Amygdala (tissue), 56 donors: ENCODE data around the gene LHX2.

Source experiments
- DNase-seq, 56 donors: peaks; one replicate each; lab custom pipeline; 2025; lab: John Stamatoyannopoulos, UW

LHX2 gene

DNA sequence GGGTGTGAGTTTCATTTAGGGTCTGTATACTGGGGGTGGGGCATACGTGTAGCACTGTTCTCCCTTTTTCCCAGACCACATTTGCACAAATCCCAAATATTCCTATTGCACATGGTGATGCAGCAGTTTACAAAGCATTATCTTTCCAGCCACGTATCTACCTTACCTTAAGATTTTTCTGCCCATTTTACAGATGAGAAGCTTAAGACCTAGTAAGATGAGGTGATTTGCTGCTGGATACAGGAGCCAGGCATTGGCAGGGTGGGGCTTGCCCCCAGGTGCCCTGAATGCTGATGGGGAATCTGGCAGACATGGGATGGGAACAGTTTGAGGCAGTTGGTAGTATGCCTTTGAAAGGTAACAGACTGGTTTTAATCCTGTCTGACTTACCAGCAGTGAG, 12.5 kb downstream of the LHX2 start:
- DNase-seq: no peak

DNA sequence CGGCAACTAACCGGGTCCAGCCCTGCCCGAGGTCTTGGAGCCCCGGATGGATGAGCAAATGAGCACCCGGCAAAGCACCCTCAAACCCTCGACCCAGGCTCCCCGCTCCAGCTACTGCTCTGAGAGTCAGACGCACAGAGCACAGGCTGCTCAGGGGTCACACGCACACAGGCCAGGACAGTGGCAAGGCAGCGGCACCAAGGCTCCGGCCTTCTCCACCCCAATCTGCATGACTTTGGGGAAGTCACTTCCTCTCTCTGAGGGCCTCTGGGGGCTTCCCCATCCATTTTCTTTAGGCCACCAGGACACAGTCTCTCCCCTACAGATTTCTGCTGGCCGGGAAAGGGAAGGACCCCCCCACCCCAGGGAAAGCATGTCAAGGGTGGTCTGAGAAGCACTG, 18.0 kb downstream of the LHX2 start:
- no peak for DNase-seq

DNA sequence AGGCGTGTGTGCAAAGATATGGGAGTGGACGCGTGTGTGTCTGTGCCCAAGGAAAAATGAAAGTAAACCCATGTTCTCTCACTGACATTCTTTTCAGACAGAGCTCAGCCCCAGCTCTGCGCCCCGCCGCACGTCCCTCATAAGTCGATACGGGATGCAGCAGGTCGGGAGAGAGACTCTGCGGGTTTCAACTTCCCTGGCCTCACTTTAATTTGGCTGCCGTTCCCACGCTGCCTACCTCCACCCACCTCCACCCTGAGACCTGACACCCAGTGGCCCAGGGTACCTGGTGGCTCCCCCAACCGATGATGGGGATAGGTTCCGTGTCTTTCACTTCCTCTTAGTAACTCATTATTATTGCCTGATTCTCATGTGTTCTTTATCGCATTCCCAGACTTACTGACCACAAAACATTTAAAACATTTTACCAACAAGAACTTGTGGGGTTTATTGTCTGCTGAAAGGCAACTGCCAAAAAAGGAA, 19.4 kb downstream of the LHX2 start:
- DNase-seq: no peak

DNA sequence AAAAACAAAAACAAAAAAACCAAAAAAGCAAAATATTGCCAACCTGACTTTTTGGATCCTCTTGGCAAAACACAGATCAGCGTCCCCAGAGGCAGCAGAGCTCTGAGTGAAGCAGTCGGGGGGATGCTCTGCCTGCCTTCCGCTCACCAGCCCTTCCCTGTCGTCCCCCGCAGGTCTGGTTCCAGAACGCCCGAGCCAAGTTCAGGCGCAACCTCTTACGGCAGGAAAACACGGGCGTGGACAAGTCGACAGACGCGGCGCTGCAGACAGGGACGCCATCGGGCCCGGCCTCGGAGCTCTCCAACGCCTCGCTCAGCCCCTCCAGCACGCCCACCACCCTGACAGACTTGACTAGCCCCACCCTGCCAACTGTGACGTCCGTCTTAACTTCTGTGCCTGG, 20.7 kb downstream of the LHX2 start:
- no peak for DNase-seq

DNA sequence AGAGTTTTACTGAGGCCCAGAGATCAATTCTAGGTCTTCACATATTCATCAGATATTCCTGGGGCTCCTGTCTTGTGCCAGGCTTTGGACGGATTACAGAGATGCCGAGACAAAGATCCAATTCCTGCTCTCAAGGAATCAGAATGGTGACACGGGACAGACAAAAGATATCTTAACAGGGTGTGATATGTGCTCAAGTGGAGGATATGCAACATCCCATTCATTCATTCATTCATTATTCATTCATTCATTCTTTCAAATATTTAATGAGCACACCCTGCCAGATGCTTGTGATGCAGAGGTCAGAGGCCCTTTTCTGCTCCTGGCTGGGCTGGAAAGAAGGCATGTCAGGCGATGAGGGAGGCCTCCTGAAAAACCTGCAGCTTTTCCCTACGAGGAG, 21.8 kb downstream of the LHX2 start:
- no peak for DNase-seq

DNA sequence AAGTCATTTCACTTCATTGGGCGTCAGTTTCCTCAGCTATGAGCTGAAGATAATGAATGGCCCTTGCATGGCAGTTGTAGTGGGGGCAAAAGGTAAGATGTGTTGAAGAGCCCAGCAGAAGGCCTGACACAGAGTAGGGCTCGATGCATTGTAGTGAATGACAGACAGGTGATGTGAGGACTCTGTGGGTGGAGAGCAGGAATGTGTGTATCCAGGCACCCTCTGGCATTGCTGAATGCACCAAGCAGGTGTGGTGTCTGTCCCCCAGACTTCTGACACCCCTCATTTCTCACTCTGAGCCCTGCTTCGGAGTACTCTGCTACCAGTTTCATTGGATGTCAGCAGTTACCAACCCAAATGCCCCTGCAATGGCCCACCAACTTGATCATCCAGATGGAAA, 22.4 kb downstream of the LHX2 start:
- DNase-seq: no peak

DNA sequence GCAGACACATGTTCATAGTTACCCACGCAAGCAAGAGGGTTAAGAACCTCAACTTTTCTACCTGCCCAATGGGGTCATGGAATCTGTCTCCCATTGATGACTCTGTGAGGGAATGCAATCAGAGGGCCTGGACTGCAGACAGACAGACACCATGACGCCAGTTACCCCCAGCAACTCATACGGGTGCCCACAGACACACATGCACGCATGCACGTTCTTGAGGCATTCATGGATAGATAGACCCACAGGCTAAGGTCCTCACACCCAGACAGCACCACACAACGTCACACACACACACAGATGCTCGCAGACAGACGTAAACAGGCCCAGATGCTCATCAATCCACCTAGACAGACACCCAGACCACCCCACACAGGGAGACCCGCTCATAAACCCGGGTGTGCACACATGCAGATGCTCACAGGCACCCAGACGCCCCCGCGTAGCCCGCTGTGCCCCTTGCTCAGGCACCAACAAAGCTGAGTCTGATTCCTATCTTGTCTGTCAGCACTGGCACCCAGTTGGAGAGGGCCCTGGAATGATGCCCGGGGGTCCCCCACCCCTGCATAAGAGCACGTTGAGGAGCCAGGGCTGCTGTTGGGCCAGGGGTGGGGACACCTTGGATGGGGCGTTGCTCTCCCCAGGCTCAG, 23.6 kb downstream of the LHX2 start:
- no peak for DNase-seq

DNA sequence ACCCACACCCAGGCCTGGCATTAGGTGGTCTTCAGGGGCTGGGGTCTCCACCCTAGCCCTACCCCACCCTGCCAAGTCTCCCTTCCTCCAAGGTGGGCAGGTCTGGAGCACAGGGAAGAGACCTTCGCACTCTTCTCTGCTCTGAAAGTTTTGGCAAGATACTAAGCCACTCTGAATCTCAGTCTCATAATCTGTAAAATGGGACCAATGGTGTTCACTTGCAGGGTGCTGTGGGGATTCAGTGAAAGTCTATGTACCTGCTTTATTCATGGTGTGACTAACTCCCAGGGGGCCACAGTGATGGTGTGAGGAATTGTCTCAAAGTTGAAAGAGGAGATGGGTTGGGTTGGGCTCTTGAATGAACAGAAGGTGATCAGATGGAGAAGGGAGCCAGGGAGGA, 25.0 kb downstream of the LHX2 start:
- DNase-seq: no peak

DNA sequence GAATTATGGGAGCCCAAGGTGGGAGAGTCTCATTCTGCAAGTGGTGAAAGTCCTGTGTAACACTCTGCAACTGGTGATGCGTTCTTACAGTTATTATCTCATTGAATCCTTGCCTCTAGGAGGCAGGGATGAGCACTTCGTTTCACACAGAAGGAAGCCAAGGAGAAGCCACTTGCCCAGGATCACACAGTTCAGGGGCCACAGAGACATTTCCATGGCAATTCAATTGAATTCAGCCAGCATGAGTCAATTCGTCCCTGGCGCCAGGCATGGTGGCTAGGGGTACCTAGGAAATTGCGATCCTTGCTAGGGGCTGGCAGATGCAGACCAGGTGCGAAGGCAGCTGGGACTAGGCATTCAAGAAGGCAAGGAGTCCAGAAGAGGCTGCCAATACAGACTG, 26.2 kb downstream of the LHX2 start:
- no peak for DNase-seq

DNA sequence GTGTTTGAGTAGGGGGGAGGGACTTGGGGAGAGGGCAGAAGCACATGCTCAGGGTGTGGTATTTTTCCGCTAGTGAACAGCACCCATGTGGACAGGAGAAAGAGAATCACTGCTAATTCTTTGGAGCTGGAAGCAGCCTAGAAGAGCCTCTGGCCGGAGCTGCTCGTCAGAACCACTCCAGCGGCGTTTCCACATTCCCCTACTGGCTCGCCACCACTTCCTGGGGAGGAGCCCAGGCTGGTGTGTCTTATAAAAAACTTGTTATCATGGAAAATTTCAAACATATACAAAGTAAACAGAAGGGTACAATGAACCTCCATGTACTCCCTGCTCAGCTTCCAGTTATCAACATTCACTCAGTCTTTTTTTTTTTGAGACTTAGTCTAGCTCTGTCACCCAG, 26.7 kb downstream of the LHX2 start:
- DNase-seq: no peak

DNA sequence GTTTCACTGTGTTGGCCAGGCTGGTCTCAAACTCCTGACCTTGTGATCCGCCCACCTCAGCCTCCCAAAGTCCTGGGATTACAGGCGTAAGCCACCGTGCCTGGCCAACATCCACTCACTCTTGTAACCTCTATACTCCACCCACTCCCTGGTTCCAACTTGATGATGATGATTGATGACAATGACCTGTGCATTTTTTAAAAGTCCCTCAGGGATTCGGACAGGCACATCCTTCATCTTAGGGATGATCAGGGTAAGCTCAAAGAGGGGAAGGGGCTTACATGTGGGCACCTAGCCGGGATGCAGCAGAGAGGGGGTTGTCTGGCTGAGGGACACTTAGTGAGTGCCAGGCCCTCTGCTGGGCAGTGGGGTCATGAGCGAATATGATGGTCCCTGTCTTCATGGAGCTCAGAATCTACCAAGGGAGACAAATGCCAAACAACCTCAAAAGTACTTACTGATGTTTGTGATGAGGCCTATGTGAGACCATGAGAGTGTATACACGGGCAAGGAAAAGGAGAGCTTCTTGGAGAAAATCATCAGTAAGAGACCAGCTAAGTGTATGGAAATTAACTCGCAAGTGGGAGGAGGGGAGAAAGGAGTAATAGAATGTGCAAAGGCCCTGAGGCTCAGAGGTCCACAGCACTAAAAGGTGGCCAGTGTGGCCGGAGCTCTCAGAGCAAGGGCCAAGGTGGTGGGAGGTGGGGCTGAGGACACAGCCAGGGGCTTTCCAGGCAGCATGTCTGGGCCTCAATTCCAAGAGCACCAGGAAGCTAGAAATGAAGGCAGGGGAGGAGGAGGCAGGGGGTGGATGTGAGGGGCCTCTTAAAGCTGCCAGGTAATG, 27.4 kb downstream of the LHX2 start:
- no peak for DNase-seq

DNA sequence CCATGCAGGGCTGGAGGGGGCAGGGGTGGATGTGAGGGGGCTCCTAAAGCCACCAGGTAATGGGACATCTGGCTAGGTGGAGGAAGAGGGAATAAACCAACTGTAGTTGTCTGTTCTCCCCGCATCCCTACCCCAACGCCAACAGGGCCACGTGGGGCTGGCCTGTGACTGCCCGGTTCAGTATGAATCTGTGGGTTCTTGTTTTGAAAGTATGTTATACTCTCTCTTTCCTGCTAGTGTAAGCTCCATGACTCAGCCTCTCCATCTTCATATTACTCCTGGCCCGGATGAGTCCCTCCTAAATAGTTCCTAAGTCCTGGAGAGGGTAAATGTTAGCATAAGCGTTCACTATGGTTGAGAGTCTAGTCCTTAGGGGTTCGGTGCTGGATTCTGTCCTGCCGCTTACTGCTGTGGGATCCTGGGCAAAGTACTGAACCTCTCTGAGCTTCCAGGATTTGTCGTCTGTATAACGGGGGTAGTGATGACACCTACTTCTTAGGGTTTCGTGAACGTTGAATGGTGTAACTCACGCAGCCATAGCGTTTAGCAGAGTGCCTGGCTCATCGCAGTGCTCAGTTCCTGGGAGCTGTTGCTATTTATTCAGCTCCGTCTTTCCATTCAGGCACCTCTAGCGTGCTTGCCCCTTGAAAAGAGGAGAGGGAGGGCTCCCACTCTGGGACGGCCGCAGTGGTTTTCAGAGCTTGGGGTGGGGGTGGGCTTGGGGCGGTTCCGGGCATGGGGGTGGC, 28.8 kb downstream of the LHX2 start:
- no peak for DNase-seq

DNA sequence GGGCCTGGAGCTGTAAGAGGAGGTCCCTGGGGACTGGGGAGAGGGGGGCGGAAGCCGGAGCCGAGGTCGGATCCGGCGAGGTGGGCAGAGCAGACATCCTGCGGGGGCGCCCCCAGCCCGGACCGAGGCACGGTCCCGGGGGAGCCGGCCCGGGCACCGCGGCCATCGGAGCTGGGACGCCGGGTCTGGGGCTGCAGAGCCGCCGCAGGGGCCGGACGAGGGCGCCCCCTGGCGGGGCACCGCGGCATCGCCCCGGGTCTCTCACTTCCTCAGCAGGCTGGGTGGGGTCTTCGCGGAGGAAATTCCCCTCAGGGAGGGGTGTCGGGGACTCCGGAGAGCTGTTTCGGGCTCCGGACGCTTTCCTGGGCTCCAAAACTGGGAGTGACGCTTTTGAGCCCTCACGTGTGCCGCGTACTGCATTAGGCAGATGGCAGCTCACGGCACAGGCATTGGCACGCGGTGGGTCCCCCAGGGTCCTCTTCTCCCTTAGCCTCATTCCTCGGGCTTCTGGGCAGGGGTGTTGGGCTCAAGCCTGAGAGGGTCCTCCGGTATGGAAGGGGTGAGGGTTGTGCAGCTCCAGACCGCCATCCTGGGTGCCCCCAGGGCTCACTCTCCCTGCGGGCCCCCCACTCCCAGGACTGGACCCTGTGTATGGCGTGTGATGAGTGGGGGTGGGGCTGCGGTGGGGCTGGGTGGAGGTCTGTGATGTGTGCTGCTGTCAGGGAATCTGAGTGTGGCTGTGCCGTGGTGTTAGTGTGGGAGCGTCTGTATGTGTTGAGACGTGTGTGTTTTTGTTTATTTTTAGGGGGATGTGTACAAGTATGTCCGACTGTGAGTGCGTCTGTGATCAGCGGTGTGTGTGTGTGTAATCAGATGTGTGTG, 29.6 kb downstream of the LHX2 start:
- peak in 21 of 56 donors; percentile 8 to 75 (median 29) for DNase-seq

DNA sequence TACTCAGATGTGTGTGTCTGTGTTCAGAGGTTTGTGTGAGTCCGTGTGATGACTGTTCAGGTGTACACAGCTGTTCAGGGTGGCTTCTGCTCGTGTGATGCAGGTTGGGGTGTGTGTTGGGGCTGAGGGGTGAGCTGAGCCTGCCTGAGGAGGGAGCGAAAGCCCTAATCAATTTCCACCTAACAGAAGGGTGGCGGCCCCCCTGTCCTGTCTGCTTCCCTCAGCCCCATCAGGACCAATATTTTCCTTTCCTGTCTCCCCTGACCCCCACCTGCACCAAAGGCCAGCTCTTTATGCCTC, 30.2 kb downstream of the LHX2 start:
- no peak for DNase-seq

DNA sequence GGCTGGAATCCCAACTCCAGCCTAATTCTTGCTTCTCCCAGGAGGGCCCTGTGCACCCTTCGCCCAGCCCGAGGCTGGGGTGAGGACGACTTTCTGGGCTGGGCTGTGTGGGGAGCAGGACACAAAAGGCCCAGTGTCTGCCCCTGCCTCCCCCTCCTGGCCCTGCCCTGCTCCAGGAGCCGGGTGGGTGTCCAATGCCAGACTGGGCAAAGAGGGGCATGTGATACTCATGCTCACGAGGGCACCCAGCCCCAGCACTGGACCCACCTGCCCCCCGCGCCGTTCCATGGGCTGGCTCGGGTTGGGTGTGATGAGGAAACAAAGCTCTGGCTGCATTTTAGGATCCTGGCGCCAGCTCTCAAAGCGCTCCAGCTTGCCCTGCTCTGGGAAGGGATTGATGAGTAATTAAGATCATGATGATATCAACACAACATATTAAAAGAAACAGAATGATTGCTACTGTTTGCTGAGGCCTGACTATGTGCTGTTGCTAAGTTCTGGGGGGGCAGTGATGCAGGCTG, 30.7 kb downstream of the LHX2 start:
- peak in 18 of 56 donors; percentile 5 to 76 (median 41) for DNase-seq

DNA sequence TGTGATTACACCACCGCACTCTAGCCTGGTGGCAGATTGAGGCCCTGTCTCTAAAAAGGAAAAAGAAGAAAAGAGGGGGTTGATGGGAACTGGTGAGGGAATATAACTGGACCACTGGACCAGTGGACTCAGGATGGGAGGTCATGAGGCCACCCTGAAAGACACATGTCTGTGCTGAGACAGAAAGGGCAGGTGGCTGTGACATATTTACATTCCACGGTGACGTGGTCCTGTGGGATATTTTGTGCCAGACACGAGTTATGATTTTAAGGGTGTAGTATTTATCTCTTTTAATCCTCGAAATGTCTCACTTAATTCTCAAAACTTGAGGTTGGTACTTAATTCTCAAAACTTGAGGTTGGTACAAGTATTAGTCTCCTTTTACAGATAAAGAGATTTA, 32.9 kb downstream of the LHX2 start:
- no peak for DNase-seq

DNA sequence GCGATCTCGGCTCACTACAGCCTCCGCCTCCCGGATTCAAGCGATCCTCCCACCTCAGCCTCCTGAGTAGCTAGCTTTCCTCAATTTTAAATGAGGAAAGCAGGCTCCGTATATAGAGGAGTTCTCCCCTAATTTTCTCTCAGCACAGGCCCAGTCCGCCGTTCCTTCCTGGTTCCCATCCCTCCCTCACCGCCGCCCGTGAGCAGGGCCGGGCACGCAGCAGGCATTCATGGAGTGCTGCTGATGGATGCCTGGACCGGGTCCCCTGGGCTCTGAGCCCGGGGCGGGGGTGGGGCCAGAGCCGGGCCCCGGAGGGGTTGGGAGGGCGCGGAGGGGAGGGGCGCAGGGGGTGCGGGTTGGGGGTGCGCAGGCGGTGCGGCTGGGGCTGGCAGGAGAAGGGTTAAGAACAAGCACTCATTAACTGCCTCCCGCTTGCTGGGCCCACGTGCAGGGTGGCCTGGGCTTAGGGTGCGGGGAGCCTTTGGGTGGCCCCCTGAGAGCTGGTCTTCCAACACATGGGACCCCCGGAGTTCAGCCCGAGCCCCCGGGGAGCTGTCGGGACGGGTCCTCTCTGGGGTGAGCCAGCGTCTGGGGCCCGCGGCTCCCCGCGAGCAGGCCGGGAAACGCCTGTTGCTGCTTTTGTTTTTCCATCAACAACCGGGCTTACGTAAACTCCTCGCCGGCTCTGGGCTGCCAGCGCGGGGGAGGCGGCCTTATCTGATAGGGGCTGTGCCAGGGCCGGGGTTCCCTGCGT, 33.7 kb downstream of the LHX2 start:
- peak in 17 of 56 donors; percentile 5 to 50 (median 24) for DNase-seq

DNA sequence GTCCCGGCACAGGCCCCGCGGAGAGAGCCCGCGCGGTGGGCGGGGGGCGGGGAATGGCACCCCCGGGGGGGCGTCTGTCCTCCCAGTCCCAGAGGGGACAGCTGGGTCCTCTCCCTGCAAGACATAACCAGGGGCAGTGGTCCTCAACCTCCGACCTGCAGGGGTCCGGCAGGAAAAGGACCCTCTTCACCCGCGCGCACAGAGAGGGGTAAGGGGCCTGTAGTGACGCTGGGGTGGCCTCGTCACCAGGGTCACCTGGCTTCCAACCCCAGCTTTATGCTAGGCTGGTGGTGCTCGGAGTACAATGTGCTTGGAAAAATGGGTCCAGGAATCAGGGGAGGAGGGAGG, 34.2 kb downstream of the LHX2 start:
- DNase-seq: no peak

DNA sequence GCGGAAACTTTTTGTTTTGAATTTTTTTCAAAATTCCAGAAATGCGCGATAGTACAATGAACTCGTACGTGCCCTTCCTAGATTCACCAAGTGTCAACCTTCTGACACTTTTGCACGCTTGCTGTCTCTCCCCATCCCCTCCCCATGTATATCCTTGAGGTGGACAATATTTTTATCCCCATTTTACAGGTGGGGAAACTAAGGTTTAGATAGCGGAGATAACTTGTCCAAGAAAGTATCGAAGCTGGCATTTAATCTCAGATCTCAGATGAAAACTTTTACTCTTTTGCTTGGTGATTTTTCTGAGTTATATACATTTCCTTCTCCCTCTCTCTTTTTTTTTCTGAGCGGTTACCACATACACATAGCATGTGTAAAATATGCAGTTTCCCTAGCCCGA, 34.6 kb downstream of the LHX2 start:
- no peak for DNase-seq

DNA sequence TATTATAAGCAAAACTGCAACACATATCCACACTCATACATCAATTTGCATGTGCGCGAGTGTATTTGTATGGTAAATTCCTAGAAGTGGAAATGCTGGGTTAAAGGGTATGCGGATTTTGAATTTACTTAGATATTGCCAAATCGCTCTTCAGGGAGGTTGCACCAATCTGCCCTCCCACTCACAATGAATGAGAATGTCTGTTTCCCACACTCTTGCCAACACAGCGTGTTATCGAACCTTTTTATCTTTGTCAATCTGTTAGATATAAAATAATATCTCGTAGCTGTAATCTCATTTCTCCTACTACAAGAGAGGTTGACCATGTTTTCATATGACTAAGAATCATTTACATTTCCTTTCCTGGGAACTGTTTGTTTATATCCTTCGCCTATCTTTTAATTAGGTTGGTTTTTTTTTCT, 35.7 kb downstream of the LHX2 start:
- no peak for DNase-seq
